HFFc6 (cell line): ENCODE results near the gene GSG1L. TPM values are rescaled to one million over a fixed set of nuclear protein-coding genes. Genes with fewer than 3 reads are reported as not detected.

ENCODE experiments used
- DNase-seq: peaks from one replicate; pipeline ENCODE4 v3.0.0-alpha.2; 2018
- H3K27ac Mint-ChIP-seq: 2 replicates; pipeline ENCODE4 v1.8.0; 2020; ENCODE audit warnings: mild to moderate bottlenecking, mixed read lengths
- H3K27me3 Mint-ChIP-seq: 2 replicates; pipeline ENCODE4 v1.8.0; 2021; ENCODE audit warnings: mild to moderate bottlenecking, moderate library complexity, mixed read lengths; ENCODE audit not compliant: insufficient read depth
- H3K36me3 Mint-ChIP-seq: 2 replicates; pipeline ENCODE4 v1.8.0; 2021; ENCODE audit warnings: low read depth, mixed read lengths
- H3K4me1 Mint-ChIP-seq: 2 replicates; pipeline ENCODE4 v1.8.0; 2020; ENCODE audit warnings: low read depth, mixed read lengths
- H3K4me3 Mint-ChIP-seq: 2 replicates; pipeline ENCODE4 v1.8.0; 2020; ENCODE audit warnings: mild to moderate bottlenecking, moderate library complexity, mixed read lengths
- H3K9me3 Mint-ChIP-seq: 2 replicates; pipeline ENCODE4 v1.8.0; 2020; ENCODE audit warnings: mild to moderate bottlenecking, mixed read lengths
- total RNA-seq, 6 experiments: library from RNA; stranded (reverse); fragmentation: NEBNext Ultra II Directional; extraction: Animal tissue kit (Norgen Biotek cat#: 25700); gene quantifications; 2 replicates in 1 of 6; 3 replicates in 5 of 6; pipeline ENCODE4 v1.2.3, GENCODE V29; 2021
- TF ChIP-seq, protein P1 (sequence below): fragments of 200-600 bp; sonication (generic); IDR thresholded peaks from 2 replicates; pipeline ENCODE4 v1.5.0; 2021; ENCODE audit warnings: antibody characterized with exemption, mild to moderate bottlenecking

GSG1L gene
- total RNA-seq, 6 experiments from 2014 or later = not detected

DNA sequence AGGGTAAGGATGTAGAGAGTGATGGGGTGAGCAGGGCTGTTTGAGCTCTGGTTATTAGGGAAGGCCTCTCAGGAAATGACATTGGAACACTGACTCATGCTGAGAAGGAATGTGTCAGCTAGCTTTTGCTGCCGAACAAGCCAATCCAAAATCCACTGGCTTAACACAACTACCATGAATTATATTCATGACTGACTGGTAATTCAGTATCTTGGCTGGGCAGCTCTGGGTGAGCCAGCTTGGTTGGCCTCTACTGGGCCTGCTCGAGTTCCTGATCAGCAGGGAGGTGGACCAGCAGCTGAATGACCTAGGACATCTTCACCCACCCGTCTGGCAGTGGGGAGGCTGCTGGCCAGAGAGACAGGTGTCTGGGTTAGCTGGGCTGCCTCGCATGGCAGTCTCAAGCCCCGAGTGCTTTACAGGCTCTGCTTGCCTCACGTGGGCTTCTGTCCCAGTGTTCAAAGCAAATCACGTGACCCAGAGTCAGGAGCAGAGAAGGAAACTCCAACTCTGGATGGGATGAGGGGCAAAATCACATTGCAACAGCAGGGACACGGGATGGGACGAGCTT lies 304.1 kb downstream of the GSG1L start:
- TF ChIP-seq, protein P1, sequence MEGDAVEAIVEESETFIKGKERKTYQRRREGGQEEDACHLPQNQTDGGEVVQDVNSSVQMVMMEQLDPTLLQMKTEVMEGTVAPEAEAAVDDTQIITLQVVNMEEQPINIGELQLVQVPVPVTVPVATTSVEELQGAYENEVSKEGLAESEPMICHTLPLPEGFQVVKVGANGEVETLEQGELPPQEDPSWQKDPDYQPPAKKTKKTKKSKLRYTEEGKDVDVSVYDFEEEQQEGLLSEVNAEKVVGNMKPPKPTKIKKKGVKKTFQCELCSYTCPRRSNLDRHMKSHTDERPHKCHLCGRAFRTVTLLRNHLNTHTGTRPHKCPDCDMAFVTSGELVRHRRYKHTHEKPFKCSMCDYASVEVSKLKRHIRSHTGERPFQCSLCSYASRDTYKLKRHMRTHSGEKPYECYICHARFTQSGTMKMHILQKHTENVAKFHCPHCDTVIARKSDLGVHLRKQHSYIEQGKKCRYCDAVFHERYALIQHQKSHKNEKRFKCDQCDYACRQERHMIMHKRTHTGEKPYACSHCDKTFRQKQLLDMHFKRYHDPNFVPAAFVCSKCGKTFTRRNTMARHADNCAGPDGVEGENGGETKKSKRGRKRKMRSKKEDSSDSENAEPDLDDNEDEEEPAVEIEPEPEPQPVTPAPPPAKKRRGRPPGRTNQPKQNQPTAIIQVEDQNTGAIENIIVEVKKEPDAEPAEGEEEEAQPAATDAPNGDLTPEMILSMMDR = no peak
- peak overlapping the region; percentile 82 for H3K27ac Mint-ChIP-seq
- peaks cover under 1% of the 10 kb centered on the region; the same call in 1 of the 2 replicates for H3K9me3 Mint-ChIP-seq
- no peaks in the 10 kb centered on the region for H3K27me3 Mint-ChIP-seq
- peak; percentile 78 for DNase-seq
- H3K4me3 Mint-ChIP-seq = peak overlapping the region; percentile 31; the same call in 1 of the 2 replicates
- peaks cover 39% of the 10 kb centered on the region for H3K36me3 Mint-ChIP-seq
- peaks cover 60% of the 10 kb centered on the region for H3K4me1 Mint-ChIP-seq

DNA sequence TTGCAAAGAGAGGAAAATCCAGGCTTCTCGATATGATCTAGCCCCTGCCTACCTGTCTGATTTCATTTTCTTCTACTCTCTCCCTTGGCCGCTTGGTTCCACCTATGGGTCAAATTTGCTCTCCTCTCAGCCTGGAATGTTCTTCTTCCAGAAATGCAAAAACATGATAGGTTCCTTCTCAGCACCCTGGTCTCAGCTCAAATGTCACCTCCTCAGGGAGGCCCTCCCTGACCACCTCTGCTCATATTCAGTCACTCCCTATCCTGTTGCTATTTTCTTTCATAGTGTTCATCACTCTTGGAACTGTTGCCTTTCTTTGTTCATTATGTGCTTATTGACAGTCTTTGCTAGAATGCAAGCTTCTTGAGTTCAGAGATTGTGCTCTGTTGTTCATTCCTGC lies 305.0 kb downstream of the GSG1L start:
- Mint-ChIP-seq H3K4me1 (peaks cover 60% of the 10 kb centered on the region), H3K36me3 (peaks cover 30% of the 10 kb centered on the region), H3K4me3 (peak overlapping the region; percentile 31), H3K9me3 (no peaks in the 10 kb centered on the region), H3K27me3 (no peaks in the 10 kb centered on the region), H3K27ac (peak overlapping the region; percentile 82)
- TF ChIP-seq, protein P1 = no peak
- no peak for DNase-seq

- Mint-ChIP-seq H3K27me3 (no peaks in the 10 kb centered on the region), H3K4me1 (peaks cover 44% of the 10 kb centered on the region), H3K27ac (no peak overlapping the region), H3K36me3 (peaks cover 29% of the 10 kb centered on the region), H3K4me3 (no peak overlapping the region), H3K9me3 (no peaks in the 10 kb centered on the region)
- TF ChIP-seq, protein P1 = no peak
- DNase-seq = no peak
Observed at GRCh38 chr16:27756206-27756970, 307.1 kb downstream of the GSG1L start.

- H3K36me3 Mint-ChIP-seq = peaks cover 24% of the 10 kb centered on the region
- TF ChIP-seq, protein P1 = no peak
- H3K4me1 Mint-ChIP-seq = peaks cover 36% of the 10 kb centered on the region
- no peaks in the 10 kb centered on the region for H3K9me3 Mint-ChIP-seq
- peaks cover under 1% of the 10 kb centered on the region for H3K27me3 Mint-ChIP-seq
- no peak for DNase-seq
- no peak overlapping the region for H3K27ac Mint-ChIP-seq
- no peak overlapping the region for H3K4me3 Mint-ChIP-seq
Observed at GRCh38 chr16:27754788-27755690, 308.5 kb downstream of the GSG1L start.

DNA sequence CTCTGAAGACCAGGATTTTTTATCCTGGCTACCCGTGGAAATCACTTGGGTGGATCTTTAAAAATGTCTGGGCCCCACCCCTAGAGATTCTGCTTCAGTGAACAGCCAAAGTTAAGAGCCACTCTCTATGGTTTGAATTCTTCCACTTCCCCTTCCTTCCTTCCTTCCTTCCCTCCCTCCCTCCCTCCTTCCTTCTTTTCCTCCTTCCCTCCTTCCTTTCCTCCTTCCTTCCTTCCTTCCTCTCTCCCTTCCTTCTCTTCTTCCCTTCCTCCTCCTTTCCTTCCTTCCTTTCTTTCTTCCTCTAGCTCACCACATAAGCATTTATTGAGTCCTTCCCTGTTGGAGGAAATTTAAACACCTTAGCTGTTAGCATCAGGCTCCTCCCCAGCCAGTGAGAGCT lies 310.0 kb downstream of the GSG1L start:
- H3K4me1 Mint-ChIP-seq = peaks cover 36% of the 10 kb centered on the region
- peaks cover 3% of the 10 kb centered on the region for H3K27me3 Mint-ChIP-seq
- DNase-seq = no peak
- TF ChIP-seq, protein P1 = no peak
- no peaks in the 10 kb centered on the region for H3K9me3 Mint-ChIP-seq
- H3K4me3 Mint-ChIP-seq = no peak overlapping the region
- no peak overlapping the region for H3K27ac Mint-ChIP-seq
- peaks cover 16% of the 10 kb centered on the region for H3K36me3 Mint-ChIP-seq
